MM.1S (cell line): ENCODE results near the gene OLFM3.

Source experiments
- EZH2 ChIP-seq: fragments of 300-600 bp; sonication (generic); optimal IDR thresholded peaks from 2 replicates; pipeline ENCODE3; 2017; ENCODE audit warnings: low read depth, mild to moderate bottlenecking, antibody characterized with exemption, low read length, mixed read lengths
- EZH2phosphoT487 ChIP-seq: fragments of 300-600 bp; sonication (generic); IDR thresholded peaks from 2 replicates; pipeline ENCODE4 v1.6.1; 2018; ENCODE audit warnings: antibody characterized with exemption, low read length
- TF ChIP-seq, protein P1 (sequence below): fragments of 300-600 bp; sonication (generic); IDR thresholded peaks from 2 replicates; pipeline ENCODE4 v1.5.1; 2016; ENCODE audit warnings: antibody characterized with exemption, low read length, mixed read lengths

DNA sequence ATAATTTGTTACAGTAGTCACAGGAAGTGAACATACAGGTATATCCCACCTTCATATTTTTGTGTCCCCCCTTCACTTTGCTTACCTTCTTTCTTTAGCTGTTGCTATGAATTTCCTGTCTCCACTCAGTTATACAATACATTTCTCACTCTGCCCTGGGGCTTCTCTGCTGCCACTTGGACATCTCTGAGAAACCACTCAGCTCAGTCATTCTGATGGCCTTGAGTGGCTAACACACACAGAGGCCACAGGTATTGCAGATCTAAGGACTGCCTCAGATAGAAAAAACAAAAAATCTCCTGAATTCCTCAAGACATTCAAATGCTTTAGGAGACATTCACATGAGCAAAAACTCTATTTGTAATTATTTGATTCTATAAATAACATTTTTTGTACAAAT is 87.7 kb downstream of the OLFM3 start:
- TF ChIP-seq, protein P1, sequence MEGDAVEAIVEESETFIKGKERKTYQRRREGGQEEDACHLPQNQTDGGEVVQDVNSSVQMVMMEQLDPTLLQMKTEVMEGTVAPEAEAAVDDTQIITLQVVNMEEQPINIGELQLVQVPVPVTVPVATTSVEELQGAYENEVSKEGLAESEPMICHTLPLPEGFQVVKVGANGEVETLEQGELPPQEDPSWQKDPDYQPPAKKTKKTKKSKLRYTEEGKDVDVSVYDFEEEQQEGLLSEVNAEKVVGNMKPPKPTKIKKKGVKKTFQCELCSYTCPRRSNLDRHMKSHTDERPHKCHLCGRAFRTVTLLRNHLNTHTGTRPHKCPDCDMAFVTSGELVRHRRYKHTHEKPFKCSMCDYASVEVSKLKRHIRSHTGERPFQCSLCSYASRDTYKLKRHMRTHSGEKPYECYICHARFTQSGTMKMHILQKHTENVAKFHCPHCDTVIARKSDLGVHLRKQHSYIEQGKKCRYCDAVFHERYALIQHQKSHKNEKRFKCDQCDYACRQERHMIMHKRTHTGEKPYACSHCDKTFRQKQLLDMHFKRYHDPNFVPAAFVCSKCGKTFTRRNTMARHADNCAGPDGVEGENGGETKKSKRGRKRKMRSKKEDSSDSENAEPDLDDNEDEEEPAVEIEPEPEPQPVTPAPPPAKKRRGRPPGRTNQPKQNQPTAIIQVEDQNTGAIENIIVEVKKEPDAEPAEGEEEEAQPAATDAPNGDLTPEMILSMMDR: no peak
- no peak for TF ChIP-seq EZH2
- TF ChIP-seq EZH2phosphoT487: no peak
